Liver (tissue), 9 donors: Measurements from ENCODE around the gene UPP1. TPM values are rescaled to one million over a fixed set of nuclear protein-coding genes. Genes with fewer than 3 reads are reported as not detected.

ENCODE experiments used
- DNase-seq: peaks from one replicate; pipeline ENCODE4 v3.0.0-alpha.2; 2017; ENCODE audit warnings: low spot score
- H3K27ac ChIP-seq, 2 donors: one replicate each; pipeline ENCODE4 v1.7.0; 2013; ENCODE audit warnings: inconsistent platforms in 2 of 2, low read length in 2 of 2, control low read depth in 1 of 2, low read depth in 1 of 2, mild to moderate bottlenecking in 1 of 2
- H3K27me3 ChIP-seq, 4 donors: one replicate each; pipeline versions ENCODE4 v1.6.1 to v1.7.0; 2013; ENCODE audit warnings: low read length in 3 of 4, inconsistent platforms in 1 of 4, mild to moderate bottlenecking in 1 of 4, moderate library complexity in 1 of 4; ENCODE audit not compliant: control insufficient read depth in 4 of 4, insufficient read depth in 4 of 4
- H3K36me3 ChIP-seq, 4 donors: one replicate each; pipeline versions ENCODE4 v1.6.1 to v1.7.0; 2013; ENCODE audit warnings: low read length in 3 of 4, mild to moderate bottlenecking in 3 of 4, low read depth in 1 of 4, moderate library complexity in 1 of 4; ENCODE audit not compliant: control insufficient read depth in 4 of 4, insufficient read depth in 3 of 4
- H3K4me1 ChIP-seq, 4 donors: one replicate each; pipeline versions ENCODE4 v1.6.1 to v1.7.0; 2013; ENCODE audit warnings: low read length in 3 of 4, mild to moderate bottlenecking in 3 of 4, moderate library complexity in 1 of 4; ENCODE audit not compliant: control insufficient read depth in 4 of 4, insufficient read depth in 4 of 4
- H3K4me3 ChIP-seq, 3 donors: one replicate each; pipeline versions ENCODE4 v1.6.1 to v1.7.0; 2013; ENCODE audit warnings: low read length in 3 of 3, control low read depth in 1 of 3, low read depth in 1 of 3, mild to moderate bottlenecking in 1 of 3
- H3K9ac ChIP-seq, 2 donors: one replicate each; pipeline ENCODE4 v1.7.0; 2013; ENCODE audit warnings: low read length in 2 of 2, mild to moderate bottlenecking in 2 of 2, moderate library complexity in 2 of 2, control low read depth in 1 of 2, low read depth in 1 of 2
- H3K9me3 ChIP-seq, 4 donors: one replicate each; pipeline versions ENCODE4 v1.6.1 to v1.7.0; 2013; ENCODE audit warnings: low read length in 3 of 4; ENCODE audit not compliant: control insufficient read depth in 4 of 4
- FOXA1 ChIP-seq: IDR thresholded peaks from 2 replicates; pipeline ENCODE4 v1.6.1; 2016; ENCODE audit warnings: antibody characterized with exemption
- FOXA2 ChIP-seq: IDR thresholded peaks from 2 replicates; pipeline ENCODE4 v1.6.1; 2016; ENCODE audit warnings: antibody characterized with exemption
- GABPA ChIP-seq, 2 donors: IDR thresholded peaks in 1 of 2; conservative IDR thresholded peaks in 1 of 2; 2 replicates each; pipeline ENCODE4 v1.6.1; 2016; ENCODE audit warnings: antibody characterized with exemption in 2 of 2, mild to moderate bottlenecking in 1 of 2, moderate library complexity in 1 of 2
- HNF4A ChIP-seq, 2 donors: conservative IDR thresholded peaks; 2 replicates each; pipeline ENCODE4 v1.6.1; 2016; ENCODE audit warnings: antibody characterized with exemption in 2 of 2, mild to moderate bottlenecking in 2 of 2
- JUND ChIP-seq, 2 donors: IDR thresholded peaks; 2 replicates each; pipeline ENCODE4 v1.6.1; 2016; ENCODE audit warnings: antibody characterized with exemption in 2 of 2
- NR2F2 ChIP-seq: IDR thresholded peaks from 2 replicates; pipeline ENCODE4 v1.6.1; 2016; ENCODE audit warnings: antibody characterized with exemption
- RAD21 ChIP-seq, 2 donors: IDR thresholded peaks; 2 replicates each; pipeline ENCODE4 v1.6.1; 2016; ENCODE audit warnings: antibody characterized with exemption in 2 of 2, mild to moderate bottlenecking in 2 of 2
- RXRA ChIP-seq, 2 donors: IDR thresholded peaks; 2 replicates each; pipeline ENCODE4 v1.6.1; 2017 to 2018; ENCODE audit warnings: antibody characterized with exemption in 2 of 2, mild to moderate bottlenecking in 1 of 2
- SP1 ChIP-seq: IDR thresholded peaks from 2 replicates; pipeline ENCODE4 v1.6.1; 2018; ENCODE audit warnings: antibody characterized with exemption, mild to moderate bottlenecking
- YY1 ChIP-seq: IDR thresholded peaks from 2 replicates; pipeline ENCODE4 v1.6.1; 2016; ENCODE audit warnings: antibody characterized with exemption, mild to moderate bottlenecking
- WGBS: extraction: QIAGEN DNeasy Blood & Tissue Kit; methylation state at CpG from one replicate; pipeline ENCODE4 v1.1.7; 2013; 5-methylcytosine and 5-hydroxymethylcytosine counted together
- polyA plus RNA-seq, 2 donors: library from polyadenylated mRNA; stranded (reverse) in 1 of 2; unstranded in 1 of 2; fragments of 200-250 nt in 1 of 2; fragments of >200 nt in 1 of 2; fragmentation: Nextera tagmentation in 1 of 2; extraction: Ambion mirVana in 1 of 2; gene quantifications; one replicate each; pipeline versions ENCODE4 v1.2.1 to v1.2.3, GENCODE V29; 2013 to 2015
- total RNA-seq, 2 donors: library from RNA; depleted of rRNA; stranded (reverse); fragments of >200 nt; gene quantifications; one replicate each; pipeline ENCODE4 v1.2.3, GENCODE V29; 2014
- TF ChIP-seq, protein P1 (sequence below): IDR thresholded peaks from 2 replicates; pipeline ENCODE4 v1.6.1; 2016; ENCODE audit warnings: antibody characterized with exemption, mild to moderate bottlenecking
- TF ChIP-seq, protein P2 (sequence below): IDR thresholded peaks from 2 replicates; pipeline ENCODE4 v1.6.1; 2016; ENCODE audit warnings: antibody characterized with exemption
- TF ChIP-seq, protein P3 (sequence below): IDR thresholded peaks from 2 replicates; pipeline ENCODE4 v1.6.1; 2016; ENCODE audit warnings: antibody characterized with exemption
- donor health status: healthy.
- donor health status: healthy.
- donor health status: healthy.
- donor health status: healthy.
- donor health status: healthy.

Gene UPP1
- total and polyA plus RNA-seq, 4 donors: 3.1 to 18.8 (median 9.1) TPM

DNA sequence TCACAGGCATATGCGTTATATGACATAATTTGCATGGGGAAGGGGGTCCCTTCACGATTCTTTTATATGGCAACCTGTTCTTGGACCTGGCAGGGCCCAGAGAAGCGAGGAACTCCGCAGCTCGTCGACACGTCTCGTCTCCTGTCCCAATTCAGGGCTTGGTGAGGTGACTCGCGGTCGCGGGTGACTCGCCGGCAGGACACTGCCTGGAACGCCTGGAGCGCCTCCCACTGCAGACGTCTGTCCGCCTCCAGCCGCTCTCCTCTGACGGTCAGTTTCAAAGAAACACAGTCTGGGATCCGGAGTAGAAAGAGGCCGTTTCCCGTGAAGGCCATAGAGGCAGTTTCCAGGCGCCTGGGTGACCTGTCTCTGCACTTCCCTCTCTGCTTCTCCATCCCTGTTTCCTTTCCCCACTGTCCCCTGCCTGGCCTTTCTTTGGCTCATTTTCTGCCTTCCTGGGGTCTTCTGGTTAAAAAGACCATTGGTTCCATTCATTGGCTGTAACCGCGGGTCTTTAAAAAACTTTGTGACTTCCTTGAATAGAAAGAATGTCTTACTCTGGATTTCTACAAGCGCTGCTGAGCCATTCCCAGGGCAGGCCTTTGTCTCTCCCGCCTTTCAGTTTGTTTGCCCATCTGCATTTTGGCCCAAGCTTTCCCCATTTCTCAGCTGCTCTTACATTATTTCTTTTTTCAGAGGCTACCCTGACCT, 1.2 kb downstream of the UPP1 start:
- H3K9me3 ChIP-seq: no peaks in the 10 kb centered on the region
- peaks cover 0 to 13% (median 8%) of the 10 kb centered on the region in 4 donors for H3K36me3 ChIP-seq
- H3K9ac ChIP-seq: peak overlapping the region in 1 of 2 donors; percentile 62
- WGBS: 68% methylated on average over 28 of the region's 28 CpGs
- no peaks in the 10 kb centered on the region for H3K27me3 ChIP-seq
- peak overlapping the region; percentile 92 to 99 for H3K27ac ChIP-seq
- TF ChIP-seq RXRA (IDR thresholded peaks at IDR 0.05): peak; percentile 62 to 68
- no peak for TF ChIP-seq YY1
- TF ChIP-seq SP1: peak; percentile 29
- TF ChIP-seq RAD21 (IDR thresholded peaks at IDR 0.05): peak in 1 of 2 donors; percentile 7
- TF ChIP-seq, protein P1, sequence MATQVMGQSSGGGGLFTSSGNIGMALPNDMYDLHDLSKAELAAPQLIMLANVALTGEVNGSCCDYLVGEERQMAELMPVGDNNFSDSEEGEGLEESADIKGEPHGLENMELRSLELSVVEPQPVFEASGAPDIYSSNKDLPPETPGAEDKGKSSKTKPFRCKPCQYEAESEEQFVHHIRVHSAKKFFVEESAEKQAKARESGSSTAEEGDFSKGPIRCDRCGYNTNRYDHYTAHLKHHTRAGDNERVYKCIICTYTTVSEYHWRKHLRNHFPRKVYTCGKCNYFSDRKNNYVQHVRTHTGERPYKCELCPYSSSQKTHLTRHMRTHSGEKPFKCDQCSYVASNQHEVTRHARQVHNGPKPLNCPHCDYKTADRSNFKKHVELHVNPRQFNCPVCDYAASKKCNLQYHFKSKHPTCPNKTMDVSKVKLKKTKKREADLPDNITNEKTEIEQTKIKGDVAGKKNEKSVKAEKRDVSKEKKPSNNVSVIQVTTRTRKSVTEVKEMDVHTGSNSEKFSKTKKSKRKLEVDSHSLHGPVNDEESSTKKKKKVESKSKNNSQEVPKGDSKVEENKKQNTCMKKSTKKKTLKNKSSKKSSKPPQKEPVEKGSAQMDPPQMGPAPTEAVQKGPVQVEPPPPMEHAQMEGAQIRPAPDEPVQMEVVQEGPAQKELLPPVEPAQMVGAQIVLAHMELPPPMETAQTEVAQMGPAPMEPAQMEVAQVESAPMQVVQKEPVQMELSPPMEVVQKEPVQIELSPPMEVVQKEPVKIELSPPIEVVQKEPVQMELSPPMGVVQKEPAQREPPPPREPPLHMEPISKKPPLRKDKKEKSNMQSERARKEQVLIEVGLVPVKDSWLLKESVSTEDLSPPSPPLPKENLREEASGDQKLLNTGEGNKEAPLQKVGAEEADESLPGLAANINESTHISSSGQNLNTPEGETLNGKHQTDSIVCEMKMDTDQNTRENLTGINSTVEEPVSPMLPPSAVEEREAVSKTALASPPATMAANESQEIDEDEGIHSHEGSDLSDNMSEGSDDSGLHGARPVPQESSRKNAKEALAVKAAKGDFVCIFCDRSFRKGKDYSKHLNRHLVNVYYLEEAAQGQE: no peak
- peak; percentile 9 for TF ChIP-seq NR2F2
- DNase-seq: no peak
- peaks cover 0 to 12% (median 5%) of the 10 kb centered on the region in 4 donors for H3K4me1 ChIP-seq
- H3K4me3 ChIP-seq: peak overlapping the region; percentile 62 to 75 (median 74)

DNA sequence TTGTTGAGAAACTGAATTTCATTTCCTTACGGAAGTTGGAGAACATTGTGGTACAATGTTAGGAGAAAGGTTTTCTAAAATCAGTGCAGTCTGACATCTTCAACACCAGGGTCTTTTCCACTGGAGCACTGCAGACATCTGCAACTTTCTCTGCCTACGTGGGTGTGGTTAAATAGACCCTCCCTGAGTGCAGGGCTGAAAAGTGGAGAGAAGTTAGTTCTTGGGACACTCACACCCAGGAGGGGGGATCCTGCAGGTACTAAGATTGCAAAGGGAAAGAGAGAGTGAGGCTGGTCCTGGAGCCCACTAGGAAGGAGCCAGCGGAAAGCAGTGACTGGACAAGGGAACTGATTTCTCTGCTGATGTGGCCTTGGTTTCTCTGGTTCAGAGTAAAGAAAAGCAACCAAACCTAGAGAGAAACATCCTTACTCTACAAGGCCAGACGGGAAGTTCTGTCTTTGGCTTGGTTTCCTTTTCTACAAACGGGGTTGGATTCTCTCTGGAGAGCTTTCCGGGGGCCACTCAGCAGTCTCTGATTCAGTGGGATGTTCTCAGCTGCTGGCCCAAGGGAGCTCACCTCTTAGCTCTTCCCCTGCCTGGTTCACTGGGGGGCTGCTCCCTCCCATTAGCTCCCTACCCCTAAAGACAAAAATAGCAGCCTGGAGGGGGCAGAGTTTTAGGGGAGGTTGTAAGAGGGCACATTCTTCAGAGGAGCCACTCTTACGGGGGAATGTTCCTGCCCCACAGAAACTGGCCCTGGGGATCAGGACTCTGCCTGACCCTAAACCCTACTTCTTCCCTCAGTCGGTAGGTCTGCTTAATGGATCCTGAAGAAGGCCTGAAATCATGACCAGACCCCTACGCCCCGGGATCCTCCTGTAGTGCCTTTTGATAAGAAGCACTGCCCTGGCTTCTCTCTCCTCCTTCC, 2.7 kb downstream of the UPP1 start:
- no peak for DNase-seq
- Histone ChIP-seq H3K36me3 (peaks cover 3 to 13% (median 10%) of the 10 kb centered on the region in 4 donors), H3K27ac (no peak overlapping the region), H3K9me3 (no peaks in the 10 kb centered on the region), H3K27me3 (no peaks in the 10 kb centered on the region), H3K4me3 (no peak overlapping the region), H3K4me1 (peaks cover 0 to 12% (median 4%) of the 10 kb centered on the region in 4 donors), H3K9ac (peak overlapping the region in 1 of 2 donors; percentile 1)
- TF ChIP-seq RXRA (IDR thresholded peaks at IDR 0.05) (no peak), FOXA1 (no peak), JUND (IDR thresholded peaks at IDR 0.05) (no peak)
- WGBS: 88% methylated on average over 10 of the region's 10 CpGs

DNA sequence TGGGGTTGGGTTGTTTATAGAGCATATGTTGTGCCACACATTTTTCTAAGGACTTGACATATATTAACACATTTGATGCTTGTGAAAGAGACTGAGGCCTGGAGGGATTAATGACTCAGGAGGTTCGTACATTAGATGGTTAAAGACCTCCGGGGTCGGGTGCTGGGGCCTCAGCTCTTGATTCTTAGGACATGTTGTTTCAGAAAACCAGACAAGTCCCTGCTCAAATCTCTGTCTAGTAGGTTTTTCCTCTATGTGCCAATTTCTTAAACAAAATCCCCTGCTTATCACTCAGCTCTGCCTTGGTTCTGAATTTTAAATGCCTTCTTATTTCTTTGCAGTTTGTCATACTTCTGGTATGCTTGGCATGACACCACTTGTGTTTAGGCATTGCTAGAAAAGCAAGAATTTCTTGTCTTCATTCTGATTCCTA, 5.8 kb downstream of the UPP1 start:
- Histone ChIP-seq H3K9me3 (no peaks in the 10 kb centered on the region), H3K36me3 (peaks cover 5 to 30% (median 11%) of the 10 kb centered on the region in 4 donors), H3K4me3 (no peak overlapping the region), H3K9ac (no peak overlapping the region), H3K27ac (no peak overlapping the region), H3K4me1 (peaks cover 0 to 4% (median under 1%) of the 10 kb centered on the region in 4 donors), H3K27me3 (no peaks in the 10 kb centered on the region)
- 93% methylated on average over 3 of the region's 3 CpGs for WGBS
- no peak for DNase-seq
- TF ChIP-seq FOXA1: no peak
- TF ChIP-seq, protein P2, sequence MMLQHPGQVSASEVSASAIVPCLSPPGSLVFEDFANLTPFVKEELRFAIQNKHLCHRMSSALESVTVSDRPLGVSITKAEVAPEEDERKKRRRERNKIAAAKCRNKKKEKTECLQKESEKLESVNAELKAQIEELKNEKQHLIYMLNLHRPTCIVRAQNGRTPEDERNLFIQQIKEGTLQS: no peak
- TF ChIP-seq YY1: no peak
- TF ChIP-seq JUND (IDR thresholded peaks at IDR 0.05): no peak
- TF ChIP-seq, protein P3, sequence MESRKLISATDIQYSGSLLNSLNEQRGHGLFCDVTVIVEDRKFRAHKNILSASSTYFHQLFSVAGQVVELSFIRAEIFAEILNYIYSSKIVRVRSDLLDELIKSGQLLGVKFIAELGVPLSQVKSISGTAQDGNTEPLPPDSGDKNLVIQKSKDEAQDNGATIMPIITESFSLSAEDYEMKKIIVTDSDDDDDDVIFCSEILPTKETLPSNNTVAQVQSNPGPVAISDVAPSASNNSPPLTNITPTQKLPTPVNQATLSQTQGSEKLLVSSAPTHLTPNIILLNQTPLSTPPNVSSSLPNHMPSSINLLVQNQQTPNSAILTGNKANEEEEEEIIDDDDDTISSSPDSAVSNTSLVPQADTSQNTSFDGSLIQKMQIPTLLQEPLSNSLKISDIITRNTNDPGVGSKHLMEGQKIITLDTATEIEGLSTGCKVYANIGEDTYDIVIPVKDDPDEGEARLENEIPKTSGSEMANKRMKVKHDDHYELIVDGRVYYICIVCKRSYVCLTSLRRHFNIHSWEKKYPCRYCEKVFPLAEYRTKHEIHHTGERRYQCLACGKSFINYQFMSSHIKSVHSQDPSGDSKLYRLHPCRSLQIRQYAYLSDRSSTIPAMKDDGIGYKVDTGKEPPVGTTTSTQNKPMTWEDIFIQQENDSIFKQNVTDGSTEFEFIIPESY: no peak
- TF ChIP-seq, protein P1: no peak
- TF ChIP-seq FOXA2: no peak
- TF ChIP-seq HNF4A (conservative IDR thresholded peaks at IDR 0.05): no peak
- TF ChIP-seq GABPA (IDR thresholded peaks at IDR 0.05 in 1 of 2, conservative IDR thresholded peaks at IDR 0.05 in 1 of 2): no peak
